HG03045 (cell line): Measurements from ENCODE around the gene ARL16.

Experiments
- ATAC-seq: cut with Tn5 transposase; IDR thresholded peaks from one replicate; pipeline ENCODE4 v1.9.1; 2021; ENCODE audit warnings: mild to moderate bottlenecking, moderate library complexity; ENCODE audit not compliant: unreplicated experiment

ARL16 gene

DNA sequence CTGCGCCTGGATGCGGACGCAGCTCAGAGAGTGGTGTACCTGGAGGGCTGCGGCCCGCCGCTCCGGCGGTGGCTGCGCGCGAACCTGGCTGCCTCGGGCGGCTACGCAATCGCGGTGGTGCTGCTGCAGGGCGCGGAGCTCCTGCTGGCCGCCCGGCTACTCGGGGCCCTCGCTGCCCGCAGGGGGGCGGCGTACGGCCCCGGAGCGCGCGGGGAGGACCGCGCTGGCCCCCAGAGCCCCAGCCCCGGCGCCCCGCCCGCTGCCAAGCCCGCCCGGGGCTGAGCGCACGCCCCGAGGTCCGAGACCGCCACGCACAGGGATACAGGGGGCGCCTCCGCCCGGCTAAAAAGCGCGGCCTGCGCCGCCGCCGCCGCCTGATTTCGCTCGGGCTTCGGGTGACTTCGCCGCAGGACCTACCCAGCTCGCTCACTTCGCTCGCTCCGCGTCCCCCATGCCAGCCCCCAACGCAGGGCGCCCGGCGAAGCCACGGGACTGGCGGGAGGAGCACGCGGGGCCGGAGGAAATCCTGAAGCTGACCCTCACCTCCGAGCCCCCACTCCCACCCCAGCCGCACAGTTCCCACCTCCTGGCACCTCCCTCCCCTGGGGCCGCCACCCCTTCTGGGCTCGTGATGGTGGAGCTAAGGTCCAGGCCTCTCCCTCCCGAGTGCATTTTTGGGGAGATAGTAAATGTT is 35.4 kb downstream of the ARL16 start:
- no peak for ATAC-seq

- ATAC-seq: no peak
These were observed 36.0 kb downstream of the ARL16 start for GRCh38 chr17:81647640-81648012.

GRCh38 chr17:81646869-81647600 is 36.6 kb downstream of the ARL16 start:
- no peak for ATAC-seq

DNA sequence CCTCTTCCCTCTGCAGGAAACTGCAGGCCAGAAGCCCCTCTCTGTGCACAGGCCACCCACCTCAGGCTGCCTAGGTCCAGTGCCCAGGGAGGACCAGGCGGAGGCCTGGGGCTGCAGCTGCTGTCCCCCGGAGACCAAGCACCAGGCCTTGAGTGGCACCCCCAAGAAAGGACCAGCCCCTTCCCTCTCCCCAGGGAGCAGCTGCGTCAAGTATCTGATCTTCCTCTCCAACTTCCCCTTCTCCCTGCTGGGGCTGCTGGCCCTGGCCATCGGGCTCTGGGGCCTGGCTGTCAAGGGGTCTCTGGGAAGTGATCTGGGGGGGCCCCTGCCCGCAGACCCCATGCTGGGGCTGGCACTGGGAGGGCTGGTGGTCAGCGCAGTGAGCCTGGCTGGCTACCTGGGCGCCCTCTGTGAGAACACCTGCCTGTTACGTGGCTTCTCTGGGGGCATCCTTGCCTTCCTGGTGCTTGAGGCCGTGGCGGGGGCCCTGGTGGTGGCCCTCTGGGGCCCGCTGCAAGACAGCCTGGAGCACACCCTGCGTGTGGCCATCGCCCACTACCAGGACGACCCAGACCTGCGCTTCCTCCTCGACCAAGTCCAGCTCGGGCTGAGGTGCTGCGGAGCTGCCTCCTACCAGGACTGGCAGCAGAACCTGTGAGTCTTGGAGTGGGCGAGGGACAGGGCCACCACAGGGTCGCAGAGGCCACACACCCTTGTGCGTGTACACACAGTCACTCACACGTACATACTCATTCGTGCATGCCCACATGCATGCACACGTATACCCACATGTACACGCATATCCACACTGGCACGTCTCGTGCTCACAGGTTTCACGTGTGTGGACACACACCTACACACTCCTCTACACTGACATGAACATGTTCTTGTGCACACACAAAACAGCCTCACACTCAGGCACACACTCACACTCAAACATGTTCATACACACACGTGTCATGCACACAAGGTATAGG is 38.3 kb downstream of the ARL16 start:
- no peak for ATAC-seq

- no peak for ATAC-seq
These were observed 39.1 kb downstream of the ARL16 start for GRCh38 chr17:81644496-81644895.

GRCh38 chr17:81641825-81642489 is 41.6 kb downstream of the ARL16 start:
- ATAC-seq: no peak

DNA sequence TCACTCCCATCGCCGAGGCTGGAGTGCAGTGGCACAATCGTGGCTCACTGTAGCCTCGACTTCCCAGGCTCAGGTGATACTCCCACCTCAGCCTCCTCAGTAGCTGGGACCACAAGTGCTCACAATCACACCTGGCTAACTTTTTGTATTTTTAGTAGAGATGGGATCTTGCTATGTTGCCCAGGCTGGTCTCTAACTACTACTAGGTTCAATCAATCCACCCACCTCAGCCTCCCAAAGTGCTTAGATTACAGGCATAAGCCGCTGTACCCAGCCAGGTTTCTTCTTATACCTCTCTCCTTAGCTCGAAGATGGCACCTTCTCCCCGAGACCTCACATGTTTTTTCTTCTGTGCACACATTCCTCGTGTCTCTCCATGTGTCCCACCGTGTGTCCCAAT is 43.6 kb downstream of the ARL16 start:
- no peak for ATAC-seq

DNA sequence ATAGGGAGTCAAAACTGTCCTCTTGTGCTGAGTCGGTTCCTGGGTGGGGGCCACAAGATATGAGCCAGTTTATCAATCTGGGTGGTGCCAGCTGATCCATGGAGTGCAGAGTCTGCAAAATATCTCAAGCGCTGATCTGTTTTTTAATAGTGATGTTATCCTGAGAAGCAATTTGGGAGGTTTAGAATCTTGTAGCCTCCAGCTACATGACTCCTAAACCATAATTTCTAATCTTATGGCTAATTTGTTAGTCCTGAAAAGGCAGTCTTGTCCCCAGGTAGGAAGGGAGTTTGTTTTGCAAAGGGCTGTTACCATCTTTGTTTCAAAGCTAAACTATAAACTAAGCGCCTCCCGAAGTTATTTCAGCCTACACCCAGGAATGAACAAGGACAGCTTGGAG is 44.9 kb downstream of the ARL16 start:
- ATAC-seq: no peak

- ATAC-seq: peak; percentile 72
These were observed 46.9 kb downstream of the ARL16 start, which contains the start of the genes NPLOC4 and TSPAN10 for GRCh38 chr17:81636505-81637288. NPLOC4 (minus strand) TSS chr17:81637112; CDS start chr17:81636930, 182 bp downstream. TSPAN10 (plus strand) TSS chr17:81637196; CDS start chr17:81642413, 5,217 bp downstream.

DNA sequence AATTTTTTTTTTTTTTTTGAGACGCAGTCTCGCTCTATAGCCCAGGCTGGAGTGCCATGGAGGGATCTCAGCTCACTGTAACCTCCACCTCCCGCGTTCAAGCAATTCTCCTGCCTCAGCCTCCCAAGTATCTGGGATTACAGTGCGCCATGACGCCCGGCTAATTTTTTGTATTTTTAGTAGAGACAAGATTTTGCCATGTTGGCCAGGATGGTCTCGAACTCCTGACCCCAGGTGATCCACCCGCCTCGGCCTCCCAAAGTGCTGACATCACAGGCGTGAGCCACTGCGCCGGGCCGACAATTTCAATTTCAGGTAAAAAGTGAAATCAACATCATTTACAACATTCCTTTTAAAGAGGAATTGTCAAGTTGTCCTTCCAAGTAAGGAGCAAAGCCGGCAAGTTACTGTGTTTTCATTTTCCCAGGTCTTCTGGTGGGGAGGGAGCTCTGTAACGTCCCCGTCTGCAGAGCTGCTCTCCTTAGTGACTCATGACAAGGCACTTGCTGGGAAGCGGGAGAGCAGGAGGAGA is 47.6 kb downstream of the ARL16 start:
- no peak for ATAC-seq

GRCh38 chr17:81635431-81635830 is 48.2 kb downstream of the ARL16 start:
- no peak for ATAC-seq

GRCh38 chr17:81631482-81631881 is 52.1 kb downstream of the ARL16 start:
- no peak for ATAC-seq
